Measurements from ENCODE around the gene SLC39A11.
"Not testable (repeated sequence)": the region's sequence is repeated elsewhere in the genome, so short reads cannot be mapped to it uniquely, and the experiment has no call there.

- TF ChIP-seq ELF1 (IDR thresholded peaks at IDR 0.05); EP300 (IDR thresholded peaks at IDR 0.05; ENCODE audit: borderline replicate concordance in 1 of 2, low read depth in 1 of 2, low read length in 1 of 2); USF2 (IDR thresholded peaks at IDR 0.05; ENCODE audit: borderline replicate concordance, low read depth, low read length); YY1 (IDR thresholded peaks at IDR 0.05; ENCODE audit: low read depth): not testable (repeated sequence)
Measured at GRCh38 chr17:73067699-73068098, 24.8 kb downstream of the SLC39A11 start.
